WI38 (cell line): ENCODE results near the gene MPZ.
"Not testable (repeated sequence)": the region's sequence is repeated elsewhere in the genome, so short reads cannot be mapped to it uniquely, and the experiment has no call there.

ENCODE experiments used
- H3K4me3 ChIP-seq: 2 replicates; pipeline ENCODE4 v1.5.1; 2011; ENCODE audit warnings: low read depth, mild to moderate bottlenecking, control low read depth, low read length
- CTCF ChIP-seq: IDR thresholded peaks from 2 replicates; pipeline ENCODE4 v1.5.1; 2012; ENCODE audit warnings: low read depth, mild to moderate bottlenecking, control low read depth, low read length

Gene MPZ

GRCh38 chr1:161335796-161336195 lies 26.0 kb upstream of the MPZ start:
- TF ChIP-seq CTCF: no peak
- no peak overlapping the region for H3K4me3 ChIP-seq

- TF ChIP-seq CTCF: no peak
- H3K4me3 ChIP-seq: no peak overlapping the region
Observed at GRCh38 chr1:161333166-161333565, 23.4 kb upstream of the MPZ start.

- TF ChIP-seq CTCF: no peak
- no peak overlapping the region for H3K4me3 ChIP-seq
Observed at GRCh38 chr1:161330346-161330745, 20.6 kb upstream of the MPZ start.

- H3K4me3 ChIP-seq: no peak overlapping the region
- no peak for TF ChIP-seq CTCF
Observed at GRCh38 chr1:161324020-161324419, 14.3 kb upstream of the MPZ start.

- H3K4me3 ChIP-seq: not testable (repeated sequence)
Observed at GRCh38 chr1:161315841-161316674, 6.3 kb upstream of the MPZ start.

- TF ChIP-seq CTCF: peak; percentile 42
- peak within 1 kb of the TSS; percentile 81 for H3K4me3 ChIP-seq
Observed at GRCh38 chr1:161314201-161314981, 4.6 kb upstream of the MPZ start, which contains the start of gene SDHC. Gene SDHC, plus strand, starts transcription at chr1:161314381. Its CDS starts 25 bp downstream, at chr1:161314406.

- no peak for TF ChIP-seq CTCF
Observed at GRCh38 chr1:161313554-161314200, 3.9 kb upstream of the MPZ start.

More at GRCh38 chr1:161313554-161314200, 3.9 kb upstream of the MPZ start:
- H3K4me3 ChIP-seq: peak overlapping the region; percentile 81
